HEK293T (cell line): ENCODE results near the gene DHRS9.

Source experiments
- CTCF ChIA-PET: fragments of 350-600 bp; formaldehyde crosslinking; extraction: SDS; loops from one replicate; lab custom pipeline; 2021; ENCODE audit warnings: antibody characterized with exemption, inconsistent platforms; lab: Yijun Ruan, JAX
- POLR2A ChIA-PET: fragments of 350-600 bp; formaldehyde crosslinking; extraction: SDS; loops from one replicate; lab custom pipeline; 2020; ENCODE audit warnings: antibody characterized with exemption, inconsistent platforms; lab: Yijun Ruan, JAX
- DNase-seq: peaks from one replicate; pipeline ENCODE4 v3.0.0; 2012; ENCODE audit warnings: mixed read lengths; ENCODE audit errors: extremely low spot score
- ARNT ChIP-seq: fragments of 450-650 bp; IDR thresholded peaks from 2 replicates; pipeline ENCODE4 v1.6.1; 2017; ENCODE audit warnings: mild to moderate bottlenecking
- BHLHE40 ChIP-seq: fragments of 450-650 bp; IDR thresholded peaks from 2 replicates; pipeline ENCODE4 v1.6.1; 2016; ENCODE audit warnings: mild to moderate bottlenecking, moderate library complexity, borderline replicate concordance
- CTBP1 ChIP-seq: fragments of 450-650 bp; IDR thresholded peaks from 2 replicates; pipeline ENCODE4 v1.6.1; 2016; ENCODE audit warnings: borderline replicate concordance
- ELF4 ChIP-seq: fragments of 450-650 bp; IDR thresholded peaks from 2 replicates; pipeline ENCODE4 v1.6.1; 2017; ENCODE audit warnings: antibody characterized with exemption
- FOXA1 ChIP-seq: fragments of 450-650 bp; IDR thresholded peaks from 2 replicates; pipeline ENCODE4 v1.6.1; 2016; ENCODE audit warnings: mild to moderate bottlenecking
- FOXK2 ChIP-seq: fragments of 450-650 bp; IDR thresholded peaks from 2 replicates; pipeline ENCODE4 v1.6.1; 2016; ENCODE audit warnings: mild to moderate bottlenecking
- FOXM1 ChIP-seq: fragments of 450-650 bp; IDR thresholded peaks from 2 replicates; pipeline ENCODE4 v1.6.1; 2017; ENCODE audit warnings: mild to moderate bottlenecking, borderline replicate concordance
- HDGF ChIP-seq: fragments of 450-650 bp; IDR thresholded peaks from 2 replicates; pipeline ENCODE4 v1.6.1; 2017; ENCODE audit warnings: antibody characterized with exemption, borderline replicate concordance
- L3MBTL2 ChIP-seq: fragments of 450-650 bp; conservative IDR thresholded peaks from 2 replicates; pipeline ENCODE4 v1.6.1; 2016; ENCODE audit warnings: mild to moderate bottlenecking
- LEF1 ChIP-seq: fragments of 450-650 bp; IDR thresholded peaks from 2 replicates; pipeline ENCODE4 v1.6.1; 2017; ENCODE audit warnings: mild to moderate bottlenecking, borderline replicate concordance
- NFRKB ChIP-seq: fragments of 450-650 bp; IDR thresholded peaks from 2 replicates; pipeline ENCODE4 v1.6.1; 2016; ENCODE audit warnings: mild to moderate bottlenecking, moderate library complexity
- PKNOX1 ChIP-seq: fragments of 450-650 bp; IDR thresholded peaks from 2 replicates; pipeline ENCODE4 v1.6.1; 2016
- SP1 ChIP-seq: fragments of 450-650 bp; IDR thresholded peaks from 2 replicates; pipeline ENCODE4 v1.6.1; 2017
- SUZ12 ChIP-seq: fragments of 450-650 bp; IDR thresholded peaks from 2 replicates; pipeline ENCODE4 v1.6.1; 2016; ENCODE audit warnings: mild to moderate bottlenecking
- TARDBP ChIP-seq: fragments of 450-650 bp; IDR thresholded peaks from 2 replicates; pipeline ENCODE4 v1.6.1; 2016
- ZNF384 ChIP-seq: fragments of 450-650 bp; IDR thresholded peaks from 2 replicates; pipeline ENCODE4 v1.6.1; 2016

DHRS9 gene

GRCh38 chr2:169041594-169041993, 27.8 kb upstream of the DHRS9 start:
- no peak for DNase-seq
- CTCF ChIA-PET, result interaction anchor here (0.7 kb wide), 1 partner anchor 591 kb away, joined by 3 read pairs; no protein-coding TSS in a partner anchor
- no peak for TF ChIP-seq FOXK2
- TF ChIP-seq LEF1, result no peak
- TF ChIP-seq HDGF, result no peak
- TF ChIP-seq CTBP1, result no peak
- no peak for TF ChIP-seq ELF4
- TF ChIP-seq PKNOX1, result no peak
- no peak for TF ChIP-seq BHLHE40
- no peak for TF ChIP-seq SUZ12
- no peak for TF ChIP-seq FOXM1
- TF ChIP-seq L3MBTL2, result no peak
- no peak for TF ChIP-seq NFRKB
- TF ChIP-seq SP1, result no peak
- TF ChIP-seq FOXA1, result no peak
- TF ChIP-seq TARDBP, result no peak
- TF ChIP-seq ZNF384, result no peak
- TF ChIP-seq ARNT, result no peak
- POLR2A ChIA-PET, result no interaction called here

DNA sequence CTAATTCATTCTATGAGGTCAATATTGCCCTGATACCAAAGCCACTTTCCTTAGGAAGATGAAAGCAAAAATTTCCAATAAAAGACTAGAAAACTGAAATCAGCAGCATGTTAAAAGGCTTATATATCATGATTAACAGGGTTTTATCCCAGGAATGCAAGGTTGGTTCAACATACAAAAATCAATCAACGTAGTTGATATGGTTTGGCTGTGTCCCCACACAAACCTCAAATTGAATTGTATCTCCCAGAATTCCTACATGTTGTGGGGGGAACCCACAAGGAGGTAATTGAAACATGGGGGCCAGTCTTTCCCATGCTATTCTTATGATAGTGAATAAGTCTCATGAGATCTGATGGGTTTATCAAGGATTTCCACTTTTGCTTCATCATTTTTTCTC, 26.5 kb upstream of the DHRS9 start:
- TF ChIP-seq BHLHE40 (no peak), LEF1 (no peak), TARDBP (no peak), PKNOX1 (no peak), ARNT (no peak), FOXK2 (no peak), HDGF (no peak), FOXA1 (no peak), NFRKB (no peak), L3MBTL2 (no peak), FOXM1 (no peak), SUZ12 (no peak), CTBP1 (no peak), ZNF384 (no peak), SP1 (no peak), ELF4 (no peak)
- ChIA-PET POLR2A (no interaction called here), CTCF (no interaction called here)
- no peak for DNase-seq

DNA sequence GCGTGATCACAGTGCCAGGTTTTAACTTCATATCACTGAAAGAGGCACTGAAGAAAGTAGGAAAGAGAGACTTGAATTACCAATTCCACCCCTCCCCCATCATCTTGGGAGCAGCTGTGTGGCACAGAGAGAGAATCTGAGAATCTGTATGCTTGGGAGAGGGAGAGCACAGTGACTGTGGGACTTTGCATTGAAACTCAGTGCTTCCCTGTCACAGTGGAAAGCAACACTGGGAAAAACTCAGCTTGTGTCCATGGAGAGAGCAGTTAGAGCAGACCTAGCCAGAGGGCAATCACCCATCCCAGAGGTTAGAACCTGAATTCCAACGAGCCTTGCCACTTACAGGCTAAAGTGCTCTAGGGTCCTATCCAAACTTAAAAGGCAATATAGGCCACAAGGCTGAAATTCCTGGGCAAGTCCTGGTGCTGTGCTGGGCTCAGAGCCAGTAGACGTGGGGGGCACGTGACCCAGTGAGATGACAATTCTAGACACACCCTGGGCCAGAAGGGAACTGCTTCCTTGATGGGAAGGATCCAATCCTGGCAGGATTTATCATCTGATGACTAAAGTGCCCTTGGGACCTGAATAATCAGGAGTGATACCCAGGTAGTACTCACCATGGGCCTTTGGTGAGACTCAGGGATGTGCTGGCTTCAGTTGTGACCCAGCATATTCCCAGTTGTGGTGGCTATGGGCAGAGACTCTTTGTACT, 22.8 kb upstream of the DHRS9 start:
- no peak for DNase-seq
- ChIA-PET POLR2A (no interaction called here), CTCF (no interaction called here)
- TF ChIP-seq PKNOX1 (no peak), FOXA1 (no peak), ELF4 (no peak), ARNT (no peak), SP1 (no peak), CTBP1 (no peak), TARDBP (no peak), SUZ12 (no peak), FOXM1 (no peak), BHLHE40 (no peak), L3MBTL2 (no peak), ZNF384 (no peak), NFRKB (no peak), FOXK2 (no peak), HDGF (no peak), LEF1 (no peak)

DNA sequence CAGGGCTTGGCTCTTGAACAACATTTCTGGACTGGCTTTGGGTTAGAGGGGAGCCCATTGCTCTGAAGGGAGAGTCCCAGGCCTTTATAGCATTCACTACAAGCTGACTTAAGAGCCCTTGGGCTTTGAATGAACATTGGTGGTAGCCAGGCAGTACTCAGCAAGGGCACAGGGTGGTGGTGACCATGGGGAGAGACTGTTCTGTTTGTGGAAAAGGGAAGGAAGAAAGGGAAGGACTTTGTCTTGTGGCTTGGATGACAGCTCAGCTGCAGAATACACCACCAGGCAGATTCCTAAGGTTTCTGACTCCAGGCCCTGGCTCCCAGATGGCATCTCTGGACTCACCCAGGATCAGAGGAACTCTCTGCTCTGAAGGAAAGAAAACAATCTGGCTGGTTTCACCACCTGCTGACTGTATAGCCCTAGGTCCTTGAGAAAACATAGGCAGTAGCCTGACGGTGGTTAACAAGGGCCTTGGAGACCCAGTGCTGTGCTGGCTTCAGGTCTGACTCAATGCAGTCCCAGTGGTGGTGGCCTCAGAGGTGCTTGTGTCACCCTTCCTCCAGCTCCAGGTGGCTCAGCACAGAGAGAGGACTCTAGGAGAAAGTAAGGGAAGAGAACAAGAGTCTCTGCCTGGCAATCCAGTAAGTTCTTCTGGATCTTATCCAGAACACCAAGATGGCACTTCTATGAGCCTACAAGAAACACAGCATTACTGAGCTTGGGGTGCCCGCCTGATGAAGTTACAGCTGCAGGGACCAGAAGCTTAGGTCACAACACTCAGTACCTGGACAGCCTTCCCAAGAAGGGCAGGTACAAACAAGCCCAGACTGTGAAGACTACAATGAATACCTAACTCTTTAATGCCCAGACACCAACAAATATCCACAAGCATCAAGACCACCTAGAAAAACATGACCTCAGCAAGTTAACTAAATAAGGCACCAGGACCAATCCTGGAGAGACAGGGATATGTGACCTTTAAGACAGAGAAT, 21.8 kb upstream of the DHRS9 start:
- TF ChIP-seq NFRKB (no peak), FOXA1 (no peak), ARNT (no peak), BHLHE40 (no peak), LEF1 (no peak), CTBP1 (no peak), FOXM1 (no peak), SUZ12 (no peak), ZNF384 (no peak), TARDBP (no peak), L3MBTL2 (no peak), HDGF (no peak), SP1 (no peak), PKNOX1 (no peak)
- POLR2A ChIA-PET, result no interaction called here
- CTCF ChIA-PET, result no interaction called here

GRCh38 chr2:169049142-169049541, 20.2 kb upstream of the DHRS9 start:
- TF ChIP-seq TARDBP, result no peak
- TF ChIP-seq CTBP1, result no peak
- no peak for TF ChIP-seq ARNT
- TF ChIP-seq SP1, result no peak
- TF ChIP-seq FOXA1, result no peak
- no peak for DNase-seq
- POLR2A ChIA-PET, result no interaction called here
- CTCF ChIA-PET, result interaction anchor here (0.6 kb wide), 1 partner anchor 814 kb away, joined by 3 read pairs; no protein-coding TSS in a partner anchor

More for the DNA sequence above, 21.8 kb upstream of the DHRS9 start:
- DNase-seq, result no peak
